Upper lobe of right lung (tissue), 1 donor: ENCODE measurements around the gene SMOC1. TPM values are rescaled to one million over a fixed set of nuclear protein-coding genes. Genes with fewer than 3 reads are reported as not detected.

ENCODE experiments used
- ATAC-seq: fragments of 200-7000 bp; cut with Tn5 transposase; one replicate; pipeline ENCODE4 v1.9.1; 2020; ENCODE audit warnings: mild to moderate bottlenecking, moderate library complexity
- DNase-seq: peaks from one replicate; pipeline ENCODE4 v3.0.0-alpha.2; 2020
- H3K27ac ChIP-seq: fragments of 200-600 bp; one replicate; pipeline ENCODE4 v1.8.0; 2022
- H3K27me3 ChIP-seq: fragments of 200-600 bp; one replicate; pipeline ENCODE4 v1.8.0; 2022; ENCODE audit warnings: mild to moderate bottlenecking
- H3K36me3 ChIP-seq: fragments of 200-600 bp; one replicate; pipeline ENCODE4 v1.8.0; 2022
- H3K4me1 ChIP-seq: fragments of 200-600 bp; one replicate; pipeline ENCODE4 v1.8.0; 2022
- H3K4me3 ChIP-seq: fragments of 200-600 bp; one replicate; pipeline ENCODE4 v1.8.0; 2022; ENCODE audit warnings: mild to moderate bottlenecking
- H3K9me3 ChIP-seq: fragments of 200-600 bp; one replicate; pipeline ENCODE4 v1.8.0; 2022
- CTCF ChIP-seq: fragments of 200-600 bp; IDR thresholded peaks from one replicate; pipeline ENCODE4 v1.8.0; 2022; ENCODE audit warnings: antibody characterized with exemption
- intact Hi-C: fragments of 100-400 bp; cut with DNase I; formaldehyde crosslinking; loops from one replicate; pipeline ENCODE4 v1.11.0; 2022
- total RNA-seq: library from RNA; stranded (reverse); fragmentation: NEBNext Ultra II Directional; extraction: Animal tissue kit (Norgen Biotek cat#: 25700); gene quantifications from one replicate; pipeline ENCODE4 v1.2.1, GENCODE V29; 2021
- donor health status: DM: no; HTN: yes; CAD: no; lungs with severe emphysema.

Gene SMOC1
- total RNA-seq, 1 donor from 2014 or later, result 1.1 TPM

- intact Hi-C loops, result no loop called here
- no peak for ATAC-seq
- TF ChIP-seq CTCF, result no peak
These were observed 190.0 kb downstream of the SMOC1 start for GRCh38 chr14:70069186-70069585.

GRCh38 chr14:70073924-70074566, 194.8 kb downstream of the SMOC1 start:
- Histone ChIP-seq H3K27me3 (peaks cover 19% of the 10 kb centered on the region), H3K4me3 (no peak overlapping the region), H3K9me3 (no peaks in the 10 kb centered on the region), H3K4me1 (no peaks in the 10 kb centered on the region), H3K36me3 (no peaks in the 10 kb centered on the region), H3K27ac (no peak overlapping the region)
- TF ChIP-seq CTCF, result peak; percentile 65
- ATAC-seq, result peak; percentile 91
- intact Hi-C loops, result no loop called here
- peak; percentile 71 for DNase-seq

More at GRCh38 chr14:70069186-70069585, 190.0 kb downstream of the SMOC1 start:
- Histone ChIP-seq H3K4me1 (no peaks in the 10 kb centered on the region), H3K9me3 (no peaks in the 10 kb centered on the region), H3K4me3 (no peak overlapping the region), H3K27me3 (peaks cover 9% of the 10 kb centered on the region), H3K27ac (no peak overlapping the region), H3K36me3 (no peaks in the 10 kb centered on the region)
- no peak for DNase-seq

- DNase-seq (no peak), ATAC-seq (no peak)
- Histone ChIP-seq H3K4me1 (no peaks in the 10 kb centered on the region), H3K27ac (no peak overlapping the region), H3K4me3 (no peak overlapping the region), H3K27me3 (peaks cover 26% of the 10 kb centered on the region), H3K36me3 (no peaks in the 10 kb centered on the region), H3K9me3 (no peaks in the 10 kb centered on the region)
- TF ChIP-seq CTCF, result no peak
- intact Hi-C loops, result no loop called here
These were observed 197.8 kb downstream of the SMOC1 start for GRCh38 chr14:70077005-70077404.

GRCh38 chr14:70077720-70078119, 198.5 kb downstream of the SMOC1 start:
- no peak for DNase-seq
- H3K4me1 ChIP-seq, result no peaks in the 10 kb centered on the region
- intact Hi-C loops, result no loop called here
- H3K36me3 ChIP-seq, result no peaks in the 10 kb centered on the region
- no peak overlapping the region for H3K27ac ChIP-seq
- no peak for ATAC-seq
- no peak overlapping the region for H3K4me3 ChIP-seq
- H3K27me3 ChIP-seq, result peaks cover 26% of the 10 kb centered on the region
- no peaks in the 10 kb centered on the region for H3K9me3 ChIP-seq
- TF ChIP-seq CTCF, result no peak

GRCh38 chr14:70078329-70078728, 199.1 kb downstream of the SMOC1 start:
- intact Hi-C loops, result no loop called here
- Histone ChIP-seq H3K4me3 (no peak overlapping the region), H3K27ac (no peak overlapping the region), H3K9me3 (no peaks in the 10 kb centered on the region), H3K27me3 (peaks cover 26% of the 10 kb centered on the region), H3K36me3 (no peaks in the 10 kb centered on the region), H3K4me1 (no peaks in the 10 kb centered on the region)
- TF ChIP-seq CTCF, result no peak
- DNase-seq, result no peak
- ATAC-seq, result no peak

GRCh38 chr14:70080076-70080475, 200.9 kb downstream of the SMOC1 start:
- Histone ChIP-seq H3K4me1 (no peaks in the 10 kb centered on the region), H3K9me3 (no peaks in the 10 kb centered on the region), H3K27me3 (peaks cover 28% of the 10 kb centered on the region), H3K27ac (no peak overlapping the region), H3K36me3 (no peaks in the 10 kb centered on the region), H3K4me3 (no peak overlapping the region)
- intact Hi-C loops, result no loop called here
- ATAC-seq (no peak), DNase-seq (no peak)
- TF ChIP-seq CTCF, result no peak
